Calu3 (cell line): ENCODE results near the gene NCBP3. TPM values are rescaled to one million over a fixed set of nuclear protein-coding genes. Genes with fewer than 3 reads are reported as not detected.

Experiments used
- BruUV-seq: library from RNA; stranded (reverse); fragments of 400-500 nt; replicated peaks from 2 replicates; lab custom pipeline; 2021; lab: Mats Ljungman, UMichigan
- CTCF ChIA-PET: fragments of 300-600 bp; sonication (Branson Sonifier 250); formaldehyde crosslinking; loops from one replicate; lab custom pipeline; 2022; ENCODE audit warnings: antibody characterized with exemption; lab: Charles Lee
- DNase-seq: peaks from one replicate; pipeline ENCODE4 v3.0.0; 2022
- H3K27ac Mint-ChIP-seq: one replicate; pipeline ENCODE4 v1.8.0; 2022; ENCODE audit warnings: mixed read lengths; ENCODE audit not compliant: unreplicated experiment
- H3K27me3 Mint-ChIP-seq: one replicate; pipeline ENCODE4 v1.8.0; 2022; ENCODE audit warnings: mixed read lengths; ENCODE audit not compliant: unreplicated experiment
- H3K36me3 Mint-ChIP-seq: one replicate; pipeline ENCODE4 v1.8.0; 2022; ENCODE audit warnings: mild to moderate bottlenecking, moderate library complexity, mixed read lengths; ENCODE audit not compliant: insufficient read depth, unreplicated experiment
- H3K4me1 Mint-ChIP-seq: one replicate; pipeline ENCODE4 v1.8.0; 2022; ENCODE audit warnings: mild to moderate bottlenecking, low read depth, mixed read lengths; ENCODE audit not compliant: unreplicated experiment
- H3K4me3 Mint-ChIP-seq: one replicate; pipeline ENCODE4 v1.8.0; 2022; ENCODE audit warnings: mild to moderate bottlenecking, low read depth, moderate library complexity, mixed read lengths; ENCODE audit not compliant: unreplicated experiment
- H3K9me3 Mint-ChIP-seq: one replicate; pipeline ENCODE4 v1.8.0; 2022; ENCODE audit warnings: low read depth, mixed read lengths; ENCODE audit not compliant: unreplicated experiment
- CTCF ChIP-seq: fragments of 200-600 bp; IDR thresholded peaks from one replicate; pipeline ENCODE4 v1.8.0; 2022; ENCODE audit warnings: antibody characterized with exemption; ENCODE audit not compliant: unreplicated experiment
- intact Hi-C: fragments of 100-400 bp; cut with micrococcal nuclease; formaldehyde crosslinking; loops from one replicate; pipeline ENCODE4 v1.10.0; 2022; ENCODE audit not compliant: unreplicated experiment
- total RNA-seq: library from RNA; stranded (reverse); gene quantifications from 2 replicates; pipeline ENCODE4 v1.2.3, GENCODE V29; 2022

Gene NCBP3
- total RNA-seq, 1 experiment from 2014 or later = 25.4 TPM

- H3K27me3 Mint-ChIP-seq = no peaks in the 10 kb centered on the region
- H3K9me3 Mint-ChIP-seq = no peaks in the 10 kb centered on the region
- H3K36me3 Mint-ChIP-seq = peaks cover 5% of the 10 kb centered on the region
- no peak for DNase-seq
- H3K27ac Mint-ChIP-seq = no peak overlapping the region
- H3K4me3 Mint-ChIP-seq = no peak overlapping the region
- H3K4me1 Mint-ChIP-seq = no peaks in the 10 kb centered on the region
- CTCF ChIA-PET = no interaction called here
- BruUV-seq = no TSS peak
- no peak for TF ChIP-seq CTCF
- intact Hi-C loops = no loop called here
Observed at GRCh38 chr17:3865176-3865575, 19.1 kb upstream of the NCBP3 start.

DNA sequence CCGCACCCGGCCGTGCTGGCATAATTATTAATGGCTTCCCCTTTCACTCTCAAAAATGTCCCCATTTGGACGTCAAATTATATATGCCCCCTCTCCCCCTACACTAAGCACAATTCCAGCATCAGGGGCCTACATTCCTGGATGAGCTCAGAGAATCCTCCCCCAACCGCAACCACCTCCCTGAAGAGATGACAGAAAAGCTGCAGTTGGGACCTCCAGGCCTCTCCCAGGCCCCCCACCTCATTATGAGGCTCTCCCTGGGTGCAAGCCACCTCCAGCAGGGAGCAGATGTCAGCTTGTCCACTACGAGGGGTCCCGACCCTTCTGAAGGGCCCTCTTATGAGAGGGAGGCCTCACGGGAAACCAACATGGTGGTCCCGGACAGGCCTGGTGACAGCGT, 18.5 kb upstream of the NCBP3 start:
- intact Hi-C loops = no loop called here
- H3K4me3 Mint-ChIP-seq = no peak overlapping the region

GRCh38 chr17:3861761-3862681, 16.0 kb upstream of the NCBP3 start:
- TF ChIP-seq CTCF = no peak
- BruUV-seq = no TSS peak
- CTCF ChIA-PET = no interaction called here
- intact Hi-C loops = no loop called here
- Mint-ChIP-seq H3K4me1 (no peaks in the 10 kb centered on the region), H3K27me3 (no peaks in the 10 kb centered on the region), H3K9me3 (no peaks in the 10 kb centered on the region), H3K27ac (no peak overlapping the region), H3K36me3 (peaks cover 5% of the 10 kb centered on the region), H3K4me3 (no peak overlapping the region)
- no peak for DNase-seq

More for the DNA sequence above, 18.5 kb upstream of the NCBP3 start:
- no peak for TF ChIP-seq CTCF
- no peak for DNase-seq
- Mint-ChIP-seq H3K4me1 (no peaks in the 10 kb centered on the region), H3K27me3 (no peaks in the 10 kb centered on the region), H3K27ac (no peak overlapping the region), H3K9me3 (no peaks in the 10 kb centered on the region), H3K36me3 (peaks cover 5% of the 10 kb centered on the region)
- BruUV-seq = no TSS peak
- CTCF ChIA-PET = interaction anchor here (0.7 kb wide), 1 partner anchor 20 kb away, joined by 3 read pairs; no protein-coding TSS in a partner anchor

DNA sequence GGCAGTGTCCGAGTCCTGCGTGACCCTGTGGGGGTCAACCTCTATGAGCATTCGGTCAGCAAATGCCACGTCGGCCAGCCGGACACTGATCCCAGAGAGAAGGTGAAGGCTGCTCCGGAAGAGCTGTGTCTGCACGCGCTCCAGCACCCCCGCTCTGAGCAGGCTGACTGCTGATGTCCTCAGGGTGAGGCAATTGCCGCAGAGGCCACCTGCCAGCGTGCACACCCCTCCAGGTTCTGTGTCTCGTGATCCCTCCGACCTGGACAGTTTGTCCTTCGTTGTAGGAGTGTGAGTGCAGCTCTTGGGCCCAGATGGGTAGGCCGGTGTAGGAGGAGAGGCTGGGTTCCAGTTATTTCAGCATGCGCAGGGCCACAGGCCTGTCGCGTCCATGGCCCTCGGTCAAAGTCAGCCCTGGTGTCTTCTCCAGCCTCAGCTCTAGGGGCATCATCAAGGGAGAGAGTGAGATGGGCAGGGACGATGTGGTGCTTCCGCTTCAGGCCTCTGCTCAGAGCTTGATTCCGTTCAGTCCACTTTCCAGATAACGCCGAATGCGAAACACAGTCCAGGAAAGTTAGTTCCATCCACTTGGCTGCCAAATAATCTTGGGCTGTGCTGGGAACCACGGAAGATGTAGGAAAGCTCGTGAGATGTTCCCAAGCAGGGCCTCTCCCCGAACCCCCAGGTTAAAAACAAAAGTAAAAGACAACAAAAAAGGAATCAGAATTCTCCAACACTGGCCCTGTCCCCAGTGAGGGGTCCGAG, 15.1 kb upstream of the NCBP3 start:
- H3K9me3 Mint-ChIP-seq = no peaks in the 10 kb centered on the region
- H3K4me1 Mint-ChIP-seq = no peaks in the 10 kb centered on the region
- H3K36me3 Mint-ChIP-seq = peaks cover 5% of the 10 kb centered on the region
- no TSS peak for BruUV-seq
- H3K4me3 Mint-ChIP-seq = no peak overlapping the region
- intact Hi-C loops = no loop called here
- no peaks in the 10 kb centered on the region for H3K27me3 Mint-ChIP-seq
- DNase-seq = no peak
- CTCF ChIA-PET = interaction anchor here (1.5 kb wide), 1 partner anchor 17 kb away, joined by 3 read pairs; no protein-coding TSS in a partner anchor
- no peak overlapping the region for H3K27ac Mint-ChIP-seq
- TF ChIP-seq CTCF = no peak
